Sigmoid colon (tissue), 7 donors: ENCODE measurements around the gene PCED1B. TPM values are rescaled to one million over a fixed set of nuclear protein-coding genes. Genes with fewer than 3 reads are reported as not detected.

Experiments used
- DNase-seq: peaks from one replicate; pipeline ENCODE4 v3.0.0-alpha.2; 2019
- H3K27ac ChIP-seq, 4 donors: fragments of 200-600 bp; sonication (generic); one replicate each; pipeline ENCODE4 v1.5.1; 2016 to 2019; ENCODE audit warnings: mild to moderate bottlenecking in 1 of 4
- H3K27me3 ChIP-seq, 3 donors: fragments of 200-600 bp; sonication (generic); one replicate each; pipeline ENCODE4 v1.5.1; 2019; ENCODE audit warnings: mild to moderate bottlenecking in 1 of 3
- H3K36me3 ChIP-seq, 4 donors: fragments of 200-600 bp; sonication (generic); one replicate each; pipeline ENCODE4 v1.5.1; 2016 to 2019
- H3K4me1 ChIP-seq, 4 donors: fragments of 200-600 bp; sonication (generic); one replicate each; pipeline ENCODE4 v1.5.1; 2017 to 2019
- H3K4me3 ChIP-seq, 4 donors: fragments of 200-600 bp; sonication (generic); one replicate each; pipeline ENCODE4 v1.5.1; 2017 to 2019; ENCODE audit warnings: mild to moderate bottlenecking in 2 of 4, moderate library complexity in 1 of 4
- H3K9me3 ChIP-seq, 4 donors: fragments of 200-600 bp in 3 of 4; sonication (generic) in 3 of 4; one replicate each; pipeline versions ENCODE4 v1.5.1 to v1.6.1; 2013 to 2019
- CTCF ChIP-seq, 4 experiments: fragments of 450-650 bp in 3 of 4; fragments of 200-600 bp in 1 of 4; IDR thresholded peaks; one replicate each; pipeline ENCODE4 v1.5.1; 2016 to 2019; ENCODE audit warnings: antibody characterized with exemption in 4 of 4, mild to moderate bottlenecking in 3 of 4, moderate library complexity in 2 of 4
- EP300 ChIP-seq, 4 donors: sonication (generic); formaldehyde crosslinking; IDR thresholded peaks; one replicate each; pipeline ENCODE4 v1.6.1; 2017; ENCODE audit warnings: antibody characterized with exemption in 4 of 4
- POLR2A ChIP-seq, 2 donors: fragments of 450-650 bp; IDR thresholded peaks; one replicate each; pipeline ENCODE4 v1.6.1; 2016; ENCODE audit warnings: antibody characterized with exemption in 2 of 2, mild to moderate bottlenecking in 2 of 2, moderate library complexity in 2 of 2
- POLR2AphosphoS5 ChIP-seq, 4 donors: sonication (generic); formaldehyde crosslinking; IDR thresholded peaks; one replicate each; pipeline ENCODE4 v1.6.1; 2017; ENCODE audit warnings: antibody characterized with exemption in 4 of 4
- WGBS, 2 donors: extraction: QIAGEN DNeasy Blood & Tissue Kit; methylation state at CpG; one replicate each; pipeline ENCODE4 v1.1.7; 2013; 5-methylcytosine and 5-hydroxymethylcytosine counted together
- intact Hi-C: fragments of 100-400 bp; cut with DNase I; formaldehyde crosslinking; loops from one replicate; pipeline ENCODE4 v1.15.1; 2023
- polyA plus RNA-seq, 3 donors: library from polyadenylated mRNA; stranded (reverse); fragments of 200-250 nt; gene quantifications; one replicate each; pipeline ENCODE4 v1.2.3, GENCODE V29; 2013
- total RNA-seq, 4 donors: library from RNA; depleted of rRNA; stranded (reverse); fragments of >200 nt; gene quantifications; one replicate each; pipeline ENCODE4 v1.1.0, GENCODE V29; 2016
- donor health status: healthy with polysubstance abuse.
- donor health status: Bipolar disorder and iron deficiency.
- donor health status: healthy.

Gene PCED1B
- total and polyA plus RNA-seq, 7 donors, result 1.2 to 11.9 (median 5.7) TPM

GRCh38 chr12:47033789-47034555, 45.4 kb upstream of the PCED1B start:
- Histone ChIP-seq H3K4me1 (peaks cover 0 to 25% (median 23%) of the 10 kb centered on the region in 4 donors), H3K4me3 (no peak overlapping the region), H3K9me3 (no peaks in the 10 kb centered on the region), H3K27ac (peak overlapping the region in 3 of 4 donors; percentile 39 to 65 (median 64)), H3K27me3 (no peaks in the 10 kb centered on the region), H3K36me3 (no peaks in the 10 kb centered on the region)
- no peak for TF ChIP-seq EP300 (IDR thresholded peaks at IDR 0.05)
- TF ChIP-seq POLR2AphosphoS5 (IDR thresholded peaks at IDR 0.05), result no peak
- no peak for TF ChIP-seq POLR2A (IDR thresholded peaks at IDR 0.05)
- no peak for TF ChIP-seq CTCF (IDR thresholded peaks at IDR 0.05)
- intact Hi-C loops, result loop anchor here (2.0 to 10.0 kb wide), 5 partner anchors 33 to 653 kb away; no protein-coding TSS in a partner anchor
- WGBS, 2 donors, result 81 to 87% methylated on average over 5 of the region's 5 CpGs
- no peak for DNase-seq

- no peaks in the 10 kb centered on the region for H3K27me3 ChIP-seq
These were observed 44.8 kb upstream of the PCED1B start for GRCh38 chr12:47034661-47035060.

GRCh38 chr12:47035484-47035883, 43.9 kb upstream of the PCED1B start:
- 65 to 80% methylated on average over 3 of the region's 3 CpGs for WGBS, 2 donors
- Histone ChIP-seq H3K36me3 (no peaks in the 10 kb centered on the region), H3K9me3 (no peaks in the 10 kb centered on the region), H3K27ac (no peak overlapping the region), H3K27me3 (no peaks in the 10 kb centered on the region), H3K4me1 (peaks cover 0 to 25% (median 23%) of the 10 kb centered on the region in 4 donors), H3K4me3 (no peak overlapping the region)
- no peak for TF ChIP-seq CTCF (IDR thresholded peaks at IDR 0.05)
- TF ChIP-seq POLR2AphosphoS5 (IDR thresholded peaks at IDR 0.05), result no peak
- TF ChIP-seq EP300 (IDR thresholded peaks at IDR 0.05), result no peak
- TF ChIP-seq POLR2A (IDR thresholded peaks at IDR 0.05), result no peak
- intact Hi-C loops, result loop anchor here (10.0 kb wide), 1 partner anchor 189 kb away; no protein-coding TSS in a partner anchor
- DNase-seq, result no peak

More at GRCh38 chr12:47034661-47035060, 44.8 kb upstream of the PCED1B start:
- WGBS, 2 donors, result 79 to 88% methylated on average over 2 of the region's 2 CpGs
- TF ChIP-seq POLR2A (IDR thresholded peaks at IDR 0.05) (no peak), EP300 (IDR thresholded peaks at IDR 0.05) (no peak), POLR2AphosphoS5 (IDR thresholded peaks at IDR 0.05) (no peak), CTCF (IDR thresholded peaks at IDR 0.05) (no peak)
- Histone ChIP-seq H3K4me1 (peaks cover 0 to 25% (median 23%) of the 10 kb centered on the region in 4 donors), H3K9me3 (no peaks in the 10 kb centered on the region), H3K4me3 (no peak overlapping the region), H3K36me3 (no peaks in the 10 kb centered on the region), H3K27ac (peak overlapping the region in 2 of 4 donors; percentile 9 to 65)
- intact Hi-C loops, result loop anchor here (5.0 to 10.0 kb wide), 3 partner anchors 33 to 273 kb away; no protein-coding TSS in a partner anchor
- DNase-seq, result no peak

- TF ChIP-seq EP300 (IDR thresholded peaks at IDR 0.05), result no peak
- no peak for TF ChIP-seq CTCF (IDR thresholded peaks at IDR 0.05)
- no peak for TF ChIP-seq POLR2AphosphoS5 (IDR thresholded peaks at IDR 0.05)
- no peak for TF ChIP-seq POLR2A (IDR thresholded peaks at IDR 0.05)
- no peaks in the 10 kb centered on the region for H3K27me3 ChIP-seq
- no peaks in the 10 kb centered on the region for H3K36me3 ChIP-seq
- no peak overlapping the region for H3K27ac ChIP-seq
- peaks cover 0 to 17% (median 15%) of the 10 kb centered on the region in 4 donors for H3K4me1 ChIP-seq
- 19 to 59% methylated on average over 1 of the region's 1 CpG for WGBS, 2 donors
- intact Hi-C loops, result loop anchor here (10.0 kb wide), 1 partner anchor 186 kb away; no protein-coding TSS in a partner anchor
- H3K4me3 ChIP-seq, result no peak overlapping the region
- H3K9me3 ChIP-seq, result no peaks in the 10 kb centered on the region
- no peak for DNase-seq
These were observed 41.1 kb upstream of the PCED1B start for GRCh38 chr12:47038270-47038748.
